Thoracic aorta (tissue), 2 donors: ENCODE measurements around the gene FASN. TPM values are rescaled to one million over a fixed set of nuclear protein-coding genes. Genes with fewer than 3 reads are reported as not detected.

ENCODE experiments used
- ATAC-seq: fragments of 150-250 bp; one replicate; pipeline ENCODE4 v1.8.0; 2017; ENCODE audit warnings: low read depth; ENCODE audit not compliant: insufficient number of reproducible peaks, low FRiP score
- DNase-seq: peaks from one replicate; pipeline ENCODE4 v3.0.0-alpha.2; 2020; ENCODE audit warnings: low spot score
- H3K27ac ChIP-seq, 2 donors: fragments of 200-600 bp; sonication (generic); 1 replicate in 1 of 2; 2 replicates in 1 of 2; pipeline ENCODE4 v1.5.1; 2016; ENCODE audit warnings: mild to moderate bottlenecking in 2 of 2, moderate library complexity in 2 of 2
- H3K27me3 ChIP-seq: fragments of 200-600 bp; sonication (generic); replicated peaks from 2 replicates; pipeline ENCODE4 v1.6.0; 2016; ENCODE audit warnings: mild to moderate bottlenecking; ENCODE audit not compliant: insufficient read depth
- H3K36me3 ChIP-seq: fragments of 200-600 bp; sonication (generic); one replicate; pipeline ENCODE4 v1.5.1; 2016
- H3K4me1 ChIP-seq, 2 donors: fragments of 200-600 bp; sonication (generic); 1 replicate in 1 of 2; 2 replicates in 1 of 2; pipeline versions ENCODE4 v1.5.1 to v1.6.0; 2016; ENCODE audit warnings: low read depth in 2 of 2, mild to moderate bottlenecking in 1 of 2; ENCODE audit not compliant: control insufficient read depth in 1 of 2
- H3K4me3 ChIP-seq: fragments of 200-600 bp; sonication (generic); 2 replicates; pipeline ENCODE4 v1.5.1; 2016; ENCODE audit warnings: mild to moderate bottlenecking
- H3K9me3 ChIP-seq: fragments of 200-600 bp; sonication (generic); 2 replicates; pipeline ENCODE4 v1.5.1; 2016
- CTCF ChIP-seq: fragments of 200-600 bp; sonication (generic); IDR thresholded peaks from one replicate; pipeline ENCODE4 v1.5.1; 2019; ENCODE audit warnings: antibody characterized with exemption
- total RNA-seq, 2 donors: library from RNA; depleted of rRNA; stranded (reverse); fragments of >200 nt; gene quantifications; one replicate each; pipeline versions ENCODE4 v1.1.0 to v1.2.3, GENCODE V29; 2016

The FASN gene
- total RNA-seq, 2 donors from 2014 or later: 49.6 to 50.9 TPM

DNA sequence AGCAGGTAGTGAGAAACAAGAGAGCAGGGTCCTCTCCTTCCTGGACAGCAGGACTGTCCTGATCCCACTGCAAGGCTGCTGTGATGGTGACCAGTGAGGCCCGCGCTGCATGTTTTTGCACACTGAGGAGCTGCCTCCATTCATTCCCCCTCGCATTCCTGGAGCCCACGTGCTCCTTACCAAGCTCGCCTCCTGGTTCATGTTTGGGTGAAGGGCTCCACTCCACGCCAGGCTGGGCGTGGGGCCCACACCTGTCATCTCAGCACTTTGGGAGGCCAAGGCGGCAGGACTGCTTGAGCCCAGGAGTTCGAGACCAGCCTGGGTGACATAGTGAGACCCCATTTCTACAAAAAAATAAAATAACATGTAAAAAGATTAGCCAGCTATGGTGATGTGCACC lies 15.4 kb upstream of the FASN start:
- H3K9me3 ChIP-seq: no peaks in the 10 kb centered on the region
- no peak for TF ChIP-seq CTCF
- peaks cover 0 to 4% of the 10 kb centered on the region in 2 donors for H3K4me1 ChIP-seq
- H3K27ac ChIP-seq: no peak overlapping the region
- H3K4me3 ChIP-seq: no peak overlapping the region
- H3K36me3 ChIP-seq: no peaks in the 10 kb centered on the region
- DNase-seq (no peak), ATAC-seq (no peak)
- H3K27me3 ChIP-seq: no peaks in the 10 kb centered on the region

DNA sequence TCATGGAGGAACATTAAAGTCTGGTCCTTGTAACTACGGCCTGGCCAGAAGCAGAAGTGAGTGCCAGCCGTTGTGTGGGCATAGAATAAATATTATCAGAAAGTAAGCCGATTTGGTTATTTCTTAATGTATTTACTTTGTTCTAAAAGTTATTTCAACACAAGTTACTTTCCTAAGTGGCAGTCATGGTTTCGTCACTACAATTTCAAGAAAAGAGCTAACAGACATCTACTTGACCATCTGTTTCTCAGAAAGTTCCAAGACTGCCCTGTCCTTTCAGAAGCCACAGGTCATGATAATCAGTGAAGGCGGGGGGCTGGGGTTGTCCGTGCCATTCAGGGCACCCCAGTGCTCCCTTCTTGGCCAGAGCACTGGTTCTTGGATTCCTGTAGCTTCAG lies 14.9 kb upstream of the FASN start:
- DNase-seq (no peak), ATAC-seq (no peak)
- no peak overlapping the region for H3K4me3 ChIP-seq
- no peaks in the 10 kb centered on the region for H3K9me3 ChIP-seq
- no peaks in the 10 kb centered on the region for H3K27me3 ChIP-seq
- no peak for TF ChIP-seq CTCF
- H3K4me1 ChIP-seq: peaks cover 0 to 9% of the 10 kb centered on the region in 2 donors
- H3K27ac ChIP-seq: no peak overlapping the region
- H3K36me3 ChIP-seq: no peaks in the 10 kb centered on the region

DNA sequence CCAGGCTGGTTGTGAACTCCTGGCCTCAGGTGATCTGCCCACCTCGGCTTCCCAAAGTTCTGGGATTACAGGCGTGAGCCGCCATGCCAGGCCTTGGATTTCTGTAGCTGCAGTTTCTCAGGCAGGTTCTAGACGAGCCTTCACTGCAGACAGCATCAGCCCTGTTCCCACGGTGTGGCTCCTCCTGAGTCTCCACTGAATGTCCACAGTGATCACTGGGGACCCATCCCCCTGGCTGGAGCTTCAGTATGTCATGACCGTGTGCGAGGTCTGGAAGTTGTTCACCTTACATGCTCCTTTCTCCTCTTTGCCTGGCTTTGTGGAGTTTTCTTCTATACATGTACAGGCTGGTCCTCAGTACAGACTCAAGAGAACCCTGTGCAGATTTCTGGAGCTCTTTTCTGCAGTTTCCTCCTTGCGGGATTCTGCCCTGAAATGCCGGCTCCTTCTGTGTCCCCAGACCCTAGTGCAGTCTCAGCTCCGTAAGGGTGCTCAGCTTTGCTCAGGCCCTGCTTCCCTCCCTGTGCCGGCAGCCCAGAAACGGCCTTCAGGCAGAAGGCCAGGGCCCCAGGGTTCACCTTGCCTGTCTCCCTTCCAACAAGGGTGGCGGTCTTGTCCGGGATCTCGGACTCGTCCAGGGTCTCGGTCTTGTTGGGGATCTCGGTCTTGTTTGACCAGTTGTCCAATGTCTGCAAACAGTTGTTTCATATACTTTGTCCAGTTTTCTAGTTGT lies 14.3 kb upstream of the FASN start:
- Histone ChIP-seq H3K27ac (no peak overlapping the region), H3K36me3 (no peaks in the 10 kb centered on the region), H3K27me3 (no peaks in the 10 kb centered on the region), H3K4me1 (peaks cover 0 to 14% of the 10 kb centered on the region in 2 donors), H3K4me3 (no peak overlapping the region), H3K9me3 (no peaks in the 10 kb centered on the region)
- no peak for TF ChIP-seq CTCF
- DNase-seq (no peak), ATAC-seq (no peak)

GRCh38 chr17:82110298-82110697 lies 12.3 kb upstream of the FASN start:
- no peak for TF ChIP-seq CTCF
- H3K27me3 ChIP-seq: no peaks in the 10 kb centered on the region

DNA sequence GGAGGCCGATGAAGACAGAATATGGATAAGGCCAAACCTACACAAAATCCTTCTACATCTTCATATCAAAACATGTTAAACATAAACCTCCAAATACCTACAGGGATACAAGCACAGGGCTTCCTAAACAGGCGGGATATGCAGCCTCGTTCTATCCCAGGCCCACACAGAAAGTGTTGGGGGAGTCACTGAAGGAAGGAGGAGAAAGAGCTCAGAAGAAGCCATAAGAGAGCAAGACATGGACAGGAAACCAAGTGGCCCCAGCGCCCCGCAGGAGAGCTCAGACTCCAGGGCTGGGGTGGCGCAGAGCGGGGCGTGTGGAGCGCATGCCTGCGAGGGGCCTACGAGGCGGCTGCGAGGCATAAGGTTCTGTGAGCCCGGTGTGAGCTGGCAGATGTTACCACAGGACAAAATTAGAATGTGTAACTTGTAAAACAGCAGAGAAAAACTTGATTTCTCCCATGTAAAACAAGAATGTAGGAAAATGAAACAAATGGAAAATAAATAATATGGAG lies 11.0 kb upstream of the FASN start:
- TF ChIP-seq CTCF: no peak
- Histone ChIP-seq H3K9me3 (no peaks in the 10 kb centered on the region), H3K36me3 (no peaks in the 10 kb centered on the region), H3K27ac (no peak overlapping the region), H3K4me1 (peaks cover 10 to 34% of the 10 kb centered on the region in 2 donors), H3K4me3 (no peak overlapping the region), H3K27me3 (no peaks in the 10 kb centered on the region)
- DNase-seq (no peak), ATAC-seq (no peak)

More at GRCh38 chr17:82110298-82110697, 12.3 kb upstream of the FASN start:
- H3K4me3 ChIP-seq: no peak overlapping the region
- ATAC-seq: no peak
- H3K36me3 ChIP-seq: no peaks in the 10 kb centered on the region
- DNase-seq: no peak
- no peaks in the 10 kb centered on the region for H3K9me3 ChIP-seq
- H3K4me1 ChIP-seq: peaks cover 10 to 32% of the 10 kb centered on the region in 2 donors
- H3K27ac ChIP-seq: no peak overlapping the region
